Pancreas (tissue), 10 donors: ENCODE data around the gene GRHPR. TPM values are rescaled to one million over a fixed set of nuclear protein-coding genes. Genes with fewer than 3 reads are reported as not detected.

ENCODE experiments used
- ATAC-seq, 4 donors: fragments of 200-7000 bp; cut with Tn5 transposase; one replicate each; pipeline versions ENCODE4 v1.8.0 to v1.9.1; 2020; ENCODE audit warnings: mild to moderate bottlenecking in 4 of 4, moderate library complexity in 4 of 4
- DNase-seq, 6 donors: peaks; one replicate each; pipeline ENCODE4 v3.0.0-alpha.2; 2020
- FAIRE-seq: peaks from 2 replicates; lab custom pipeline; 2012; peaks lifted over from hg19 to GRCh38; lab: Jason Lieb, UNC
- H3K27ac ChIP-seq, 4 donors: fragments of 200-600 bp; sonication (generic); 1 replicate in 3 of 4; 2 replicates in 1 of 4; pipeline versions ENCODE4 v1.5.0 to v1.8.0; 2020
- H3K27me3 ChIP-seq, 4 donors: fragments of 200-600 bp; one replicate each; pipeline ENCODE4 v1.8.0; 2021
- H3K36me3 ChIP-seq, 3 donors: fragments of 200-600 bp; sonication (generic) in 1 of 3; one replicate each; pipeline versions ENCODE4 v1.5.0 to v1.8.0; 2020 to 2021
- H3K4me1 ChIP-seq, 3 donors: fragments of 200-600 bp; one replicate each; pipeline ENCODE4 v1.8.0; 2021
- H3K4me3 ChIP-seq, 4 donors: fragments of 200-600 bp; sonication (generic) in 2 of 4; one replicate each; pipeline versions ENCODE4 v1.5.0 to v1.8.0; 2020 to 2021
- H3K9me3 ChIP-seq, 4 donors: fragments of 200-600 bp; one replicate each; pipeline ENCODE4 v1.8.0; 2021
- CTCF ChIP-seq, 4 donors: fragments of 200-600 bp; sonication (generic) in 3 of 4; IDR thresholded peaks; one replicate each; pipeline versions ENCODE4 v1.5.0 to v1.8.0; 2021; ENCODE audit warnings: antibody characterized with exemption in 4 of 4
- WGBS, 2 donors: extraction: QIAGEN DNeasy Blood & Tissue Kit; methylation state at CpG; one replicate each; pipeline ENCODE4 v1.1.7; 2013; 5-methylcytosine and 5-hydroxymethylcytosine counted together
- intact Hi-C, 3 donors: fragments of 100-400 bp; cut with DNase I; formaldehyde crosslinking; loops; one replicate each; pipeline versions ENCODE4 v1.11.1 to v1.14.2; 2022
- polyA plus RNA-seq, 2 donors: library from polyadenylated mRNA; stranded (reverse); fragments of 200-250 nt; gene quantifications; one replicate each; pipeline ENCODE4 v1.2.3, GENCODE V29; 2013
- total RNA-seq, 6 donors: library from RNA; stranded (reverse); fragmentation: NEBNext Ultra II Directional in 4 of 6; extraction: Animal tissue kit (Norgen Biotek cat#: 25700) in 4 of 6; gene quantifications; one replicate each; pipeline versions ENCODE4 v1.2.1 to v1.2.4, GENCODE V29; 2021 to 2023
- donor health status: healthy with polysubstance abuse.
- donor health status: DM: no; HTN: no; CAD: no; lungs with moderate emphysema.
- donor health status: DM: no; HTN: no; CAD: no.
- donor health status: control.
- donor health status: control.
- donor health status: Bipolar disorder and iron deficiency.
- donor health status: DM: yes; HTN: yes; CAD: no.
- donor health status: DM: no; HTN: no; CAD: no.
- donor health status: DM: no; HTN: no; CAD: no.
- donor health status: DM: yes; HTN: yes; CAD: no.

The GRHPR gene
- total and polyA plus RNA-seq, 8 donors = 30.2 to 54.3 (median 43.3) TPM

GRCh38 chr9:37377688-37378612 lies 44.5 kb upstream of the GRHPR start:
- Histone ChIP-seq H3K4me1 (no peaks in the 10 kb centered on the region), H3K36me3 (no peaks in the 10 kb centered on the region), H3K4me3 (no peak overlapping the region), H3K27me3 (no peaks in the 10 kb centered on the region), H3K27ac (no peak overlapping the region), H3K9me3 (no peaks in the 10 kb centered on the region)
- TF ChIP-seq CTCF (IDR thresholded peaks at IDR 0.05) = no peak
- DNase-seq (no peak), ATAC-seq (no peak), FAIRE-seq (no peak)
- WGBS, 2 donors = 79 to 85% methylated on average over 13 of the region's 13 CpGs
- intact Hi-C loops = loop anchor here in 1 of 3 donors (10.0 kb wide), 1 partner anchor 493 kb away; no protein-coding TSS in a partner anchor

GRCh38 chr9:37378613-37379004 lies 43.9 kb upstream of the GRHPR start:
- no peaks in the 10 kb centered on the region for H3K9me3 ChIP-seq
- H3K4me1 ChIP-seq = no peaks in the 10 kb centered on the region
- 85 to 90% methylated on average over 17 to 19 of the region's 19 CpGs for WGBS, 2 donors
- DNase-seq = no peak
- intact Hi-C loops = loop anchor here in 1 of 3 donors (10.0 kb wide), 1 partner anchor 494 kb away; no protein-coding TSS in a partner anchor
- FAIRE-seq = no peak
- H3K27me3 ChIP-seq = no peaks in the 10 kb centered on the region
- no peak overlapping the region for H3K4me3 ChIP-seq
- no peaks in the 10 kb centered on the region for H3K36me3 ChIP-seq
- no peak for ATAC-seq
- TF ChIP-seq CTCF (IDR thresholded peaks at IDR 0.05) = no peak
- H3K27ac ChIP-seq = no peak overlapping the region

GRCh38 chr9:37379835-37380234 lies 42.7 kb upstream of the GRHPR start:
- 79 to 82% methylated on average over 2 of the region's 2 CpGs for WGBS, 2 donors
- Histone ChIP-seq H3K9me3 (no peaks in the 10 kb centered on the region), H3K36me3 (no peaks in the 10 kb centered on the region), H3K27ac (no peak overlapping the region), H3K4me1 (no peaks in the 10 kb centered on the region), H3K4me3 (no peak overlapping the region), H3K27me3 (no peaks in the 10 kb centered on the region)
- FAIRE-seq (no peak), ATAC-seq (no peak), DNase-seq (no peak)
- intact Hi-C loops = loop anchor here in 1 of 3 donors (10.0 kb wide), 2 partner anchors 385 to 495 kb away; no protein-coding TSS in a partner anchor
- no peak for TF ChIP-seq CTCF (IDR thresholded peaks at IDR 0.05)

GRCh38 chr9:37380570-37380969 lies 41.9 kb upstream of the GRHPR start:
- no peak for TF ChIP-seq CTCF (IDR thresholded peaks at IDR 0.05)
- DNase-seq = no peak
- no peaks in the 10 kb centered on the region for H3K4me1 ChIP-seq
- H3K36me3 ChIP-seq = no peaks in the 10 kb centered on the region
- ATAC-seq = no peak
- FAIRE-seq = no peak
- no peak overlapping the region for H3K27ac ChIP-seq
- H3K27me3 ChIP-seq = no peaks in the 10 kb centered on the region
- H3K4me3 ChIP-seq = no peak overlapping the region
- 90 to 97% methylated on average over 9 of the region's 9 CpGs for WGBS, 2 donors
- intact Hi-C loops = loop anchor here in 1 of 3 donors (10.0 kb wide), 1 partner anchor 386 kb away; no protein-coding TSS in a partner anchor
- H3K9me3 ChIP-seq = no peaks in the 10 kb centered on the region
